NCI-H345 treated with DMSO at 0.1 percent for 48 hours (cell line): ENCODE results near the gene VARS2.
"Not testable (repeated sequence)": the region's sequence is repeated elsewhere in the genome, so short reads cannot be mapped to it uniquely, and the experiment has no call there.

Source experiments
- DNase-seq: peaks from one replicate; lab custom pipeline; 2025; ENCODE audit not compliant: unreplicated experiment; lab: John Stamatoyannopoulos, UW

The VARS2 gene

DNA sequence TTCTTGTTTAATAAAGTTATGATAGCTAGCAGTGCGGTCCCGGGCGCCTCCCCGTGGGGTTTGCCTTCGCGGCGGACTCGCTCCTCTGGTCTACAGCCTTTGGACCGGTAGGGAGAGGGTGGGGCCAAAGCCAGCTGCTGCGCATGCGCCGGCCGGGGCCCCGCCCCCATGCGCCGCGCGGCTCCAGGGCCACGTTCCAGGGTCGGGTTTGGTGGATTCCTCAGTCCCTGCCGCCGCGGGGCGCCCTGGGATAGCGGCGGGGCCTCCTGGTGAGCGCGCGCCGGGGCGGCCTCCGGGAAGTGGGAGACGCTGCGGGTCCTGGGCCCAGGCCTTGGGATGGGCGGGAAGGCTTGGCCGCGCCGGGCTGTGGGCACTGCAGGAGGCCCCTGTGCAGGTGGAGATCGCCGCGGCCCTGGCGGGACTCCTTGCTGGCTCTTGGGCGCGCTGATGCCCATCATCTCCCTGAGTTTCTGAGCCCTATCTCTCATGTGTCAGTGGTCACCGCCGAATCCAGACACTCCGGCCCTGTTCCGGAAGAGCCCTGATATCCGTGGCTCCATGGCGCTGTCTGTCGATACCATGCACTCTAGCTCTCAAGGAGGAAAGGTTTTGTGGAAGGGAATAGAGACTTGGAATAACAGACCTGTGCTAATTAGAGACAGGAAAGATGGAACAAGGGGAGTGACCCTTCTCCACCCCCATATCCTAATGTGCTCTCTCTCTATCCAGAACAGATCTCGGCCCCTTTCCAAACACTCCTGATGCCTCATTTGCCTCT, at the start of gene VARS2:
Gene VARS2, plus strand, starts transcription at position 163 of the 778 bp plus-strand sequence. Its CDS starts 599 bp downstream, at position 762.
- peak; percentile 67 for DNase-seq

DNA sequence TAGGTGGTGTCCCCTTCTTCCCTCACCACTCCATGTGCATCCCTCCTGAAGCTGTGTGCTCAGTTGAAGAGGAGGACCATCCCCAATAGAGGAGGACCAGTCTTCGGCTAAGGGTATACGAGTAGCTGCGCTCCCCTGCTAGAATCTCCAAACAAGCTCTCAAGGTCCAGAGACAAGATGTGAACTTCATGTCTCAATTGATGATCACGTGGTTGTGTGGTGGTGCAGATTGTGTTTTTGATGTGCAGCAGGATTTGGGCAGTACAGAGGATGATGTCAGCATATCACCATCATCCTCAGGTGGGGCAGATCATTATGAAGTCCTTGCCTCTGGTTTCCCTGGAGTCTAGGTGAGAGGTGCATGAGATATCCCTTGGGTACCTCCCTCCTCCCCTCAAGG, 49.7 kb upstream of the VARS2 start:
- DNase-seq: no peak

DNA sequence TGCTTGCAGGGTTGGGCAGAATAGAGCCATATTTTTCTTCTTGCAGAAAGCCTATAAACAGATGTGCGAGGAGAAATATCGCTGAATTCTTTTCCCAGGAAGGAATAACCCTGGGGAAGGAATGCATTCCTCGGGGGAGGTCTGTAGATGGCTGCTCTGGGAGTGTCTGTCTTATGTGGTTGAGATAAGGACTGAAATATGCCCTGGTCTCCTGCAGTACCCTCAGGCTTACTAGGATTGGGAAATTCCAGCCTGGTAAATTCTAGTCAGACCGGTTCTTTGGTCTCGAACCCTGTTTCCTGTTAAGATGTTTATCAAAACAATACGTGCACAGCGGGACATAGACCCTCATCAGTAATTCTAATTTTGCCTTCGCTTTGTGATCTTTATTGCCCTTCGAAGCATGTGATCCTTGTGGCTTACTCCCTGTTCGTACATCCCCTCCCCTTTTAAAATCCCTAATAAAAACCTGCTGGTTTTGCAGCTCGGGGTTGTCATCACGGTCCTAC, 44.7 kb upstream of the VARS2 start:
- not testable (repeated sequence) for DNase-seq

DNA sequence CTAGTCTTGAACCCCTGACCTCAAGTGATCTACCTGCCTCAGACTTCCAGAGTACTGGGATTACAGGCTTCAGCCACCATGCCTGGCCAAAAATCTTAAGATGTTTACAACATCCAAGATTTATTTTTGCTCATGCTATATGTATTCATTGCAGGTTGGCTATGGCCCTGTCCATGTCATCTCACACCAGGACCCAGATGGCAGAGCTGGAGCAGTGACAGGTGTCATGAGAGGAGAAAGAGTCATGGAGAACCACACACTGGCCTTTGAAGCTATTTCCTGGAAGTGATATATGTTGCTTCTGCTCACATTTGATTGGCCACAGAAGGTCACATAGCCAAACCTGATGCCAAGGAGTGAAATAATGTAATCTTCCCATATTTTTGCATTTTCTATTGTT, 43.5 kb upstream of the VARS2 start:
- no peak for DNase-seq

DNA sequence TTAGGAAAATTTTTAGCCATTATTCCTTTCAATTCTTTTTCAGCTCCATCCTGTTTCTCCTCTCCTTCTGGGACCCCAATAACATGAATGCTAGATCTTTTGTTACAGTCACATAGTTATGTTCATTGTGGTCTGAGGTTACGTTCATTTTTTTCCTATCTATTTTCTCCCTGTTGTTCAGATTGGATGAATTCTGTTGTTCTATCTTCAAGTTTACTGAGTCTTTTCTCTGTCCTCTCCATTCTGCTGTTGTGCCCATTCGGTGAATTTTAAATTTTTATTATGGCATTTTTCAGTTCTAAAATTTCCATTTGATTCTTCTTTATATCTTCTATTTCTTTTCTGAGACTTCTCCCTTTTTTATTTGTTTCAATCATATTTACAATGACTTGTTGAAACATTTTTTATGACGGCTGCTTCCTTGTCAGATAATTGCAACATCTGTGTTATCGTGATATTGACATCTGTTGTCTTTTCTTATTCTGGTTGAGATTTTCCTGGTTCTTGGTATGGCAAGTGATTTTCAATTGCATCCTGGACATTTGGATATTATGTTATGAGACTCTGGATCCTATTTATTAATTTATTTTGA, 42.4 kb upstream of the VARS2 start:
- DNase-seq: no peak

DNA sequence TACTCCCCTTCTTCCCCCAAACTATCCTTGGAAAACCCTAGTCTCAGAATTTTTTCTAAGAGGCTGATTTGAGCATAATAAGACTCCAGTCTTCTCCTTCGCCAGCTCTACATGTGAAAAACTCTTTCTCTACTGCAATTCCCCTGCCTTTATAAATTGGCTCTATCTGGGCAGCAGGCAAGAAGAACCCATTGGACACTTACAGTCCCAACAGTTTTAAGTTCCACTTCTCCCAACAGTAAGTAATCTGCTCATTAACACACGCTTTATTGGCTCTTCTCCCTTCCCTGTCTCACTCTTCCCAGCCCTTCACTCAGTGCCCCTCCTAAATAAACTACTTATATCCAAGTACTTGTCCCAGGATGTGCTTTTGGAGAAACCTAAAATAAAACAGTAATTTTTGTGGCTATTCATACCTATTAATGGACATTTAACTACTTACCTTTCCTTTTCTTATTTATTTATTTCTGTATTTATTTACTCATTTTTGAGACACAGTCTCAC, 40.8 kb upstream of the VARS2 start:
- no peak for DNase-seq

DNA sequence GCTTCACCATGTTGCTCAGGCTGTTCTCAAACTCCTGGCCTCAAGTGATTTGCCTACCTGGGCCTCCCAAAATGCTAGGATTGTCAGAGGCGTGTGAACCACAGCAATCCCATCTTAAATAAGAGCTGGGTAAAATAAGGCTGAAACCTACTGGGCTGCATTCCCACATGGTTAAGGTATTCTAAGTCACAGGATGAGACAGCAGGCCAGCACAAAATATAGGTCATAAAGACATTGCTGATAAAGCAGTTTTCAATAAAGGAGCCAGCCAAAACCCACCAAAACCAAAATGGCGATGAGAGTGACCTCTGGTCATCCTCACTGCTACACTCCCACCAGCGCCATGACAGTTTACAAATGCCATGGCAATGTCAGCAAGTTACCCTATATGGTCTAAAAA, 40.2 kb upstream of the VARS2 start:
- DNase-seq: not testable (repeated sequence)

DNA sequence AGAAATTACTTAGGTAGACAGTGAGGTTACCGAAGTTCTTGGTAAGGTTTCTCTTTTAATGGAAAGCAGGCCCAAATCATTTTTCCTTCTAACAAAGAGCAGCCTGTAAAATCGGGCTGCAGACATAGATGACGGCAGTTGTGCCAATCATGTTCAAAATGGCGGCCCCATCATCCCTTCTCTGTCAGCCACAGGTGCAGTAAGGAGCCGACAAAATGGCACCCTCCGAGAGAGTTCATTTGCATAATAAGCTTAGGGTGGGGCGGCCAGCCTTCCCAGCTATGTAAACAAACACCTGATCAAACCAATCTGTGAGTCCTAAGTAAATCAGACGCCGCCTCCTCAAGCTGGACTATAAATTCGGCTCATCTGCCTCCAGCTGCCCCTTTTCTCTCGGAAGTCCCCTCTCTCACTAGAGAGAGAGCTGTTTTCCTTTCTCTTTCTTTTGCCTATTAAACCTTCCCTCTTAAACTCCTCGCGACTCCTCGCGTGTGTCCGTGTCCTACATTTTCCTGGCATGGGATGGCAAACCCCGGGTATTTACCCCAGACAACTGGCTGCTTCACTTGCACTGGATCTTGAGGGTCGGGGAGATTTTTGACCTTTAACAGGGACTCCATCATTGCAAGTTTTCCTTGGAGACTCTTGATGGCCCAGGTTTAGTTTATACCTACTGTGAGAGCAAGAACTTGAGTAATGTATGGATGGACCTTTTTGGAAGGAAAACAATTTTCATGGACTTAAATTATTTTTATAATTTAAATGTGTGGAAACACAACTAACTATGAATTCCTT, 38.6 kb upstream of the VARS2 start:
- no peak for DNase-seq

DNA sequence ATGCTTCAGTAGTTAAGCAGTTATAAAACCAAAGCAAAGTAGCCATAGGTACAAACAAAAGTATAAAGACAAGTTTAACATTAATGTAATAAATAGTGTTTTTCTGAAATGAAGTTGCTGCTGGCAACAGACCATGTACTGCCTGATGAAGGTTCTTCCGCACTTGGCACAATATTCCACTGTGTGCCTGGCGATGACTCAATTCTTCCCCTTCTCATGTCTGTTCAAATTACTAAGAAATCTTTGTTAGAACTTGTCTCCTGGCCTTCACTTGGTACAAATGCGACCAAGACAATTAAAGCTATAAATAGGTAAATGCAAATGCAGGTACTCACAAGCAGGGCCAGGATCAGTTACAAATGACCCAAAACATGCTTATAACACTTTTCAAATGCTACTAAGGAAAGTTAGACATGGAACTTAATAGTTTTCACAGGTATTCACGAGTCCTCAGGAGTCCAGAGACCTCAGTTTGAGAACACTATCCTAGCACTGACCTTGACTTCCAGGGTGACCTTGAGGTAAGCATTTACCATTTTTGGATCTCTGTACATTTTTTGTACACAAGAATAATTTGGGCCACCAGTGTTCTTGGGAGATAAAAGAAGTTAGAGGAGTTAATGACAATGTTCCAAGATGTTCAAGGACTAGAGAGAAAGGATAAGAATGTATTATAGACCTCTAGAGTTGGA, 37.9 kb upstream of the VARS2 start:
- DNase-seq: no peak

DNA sequence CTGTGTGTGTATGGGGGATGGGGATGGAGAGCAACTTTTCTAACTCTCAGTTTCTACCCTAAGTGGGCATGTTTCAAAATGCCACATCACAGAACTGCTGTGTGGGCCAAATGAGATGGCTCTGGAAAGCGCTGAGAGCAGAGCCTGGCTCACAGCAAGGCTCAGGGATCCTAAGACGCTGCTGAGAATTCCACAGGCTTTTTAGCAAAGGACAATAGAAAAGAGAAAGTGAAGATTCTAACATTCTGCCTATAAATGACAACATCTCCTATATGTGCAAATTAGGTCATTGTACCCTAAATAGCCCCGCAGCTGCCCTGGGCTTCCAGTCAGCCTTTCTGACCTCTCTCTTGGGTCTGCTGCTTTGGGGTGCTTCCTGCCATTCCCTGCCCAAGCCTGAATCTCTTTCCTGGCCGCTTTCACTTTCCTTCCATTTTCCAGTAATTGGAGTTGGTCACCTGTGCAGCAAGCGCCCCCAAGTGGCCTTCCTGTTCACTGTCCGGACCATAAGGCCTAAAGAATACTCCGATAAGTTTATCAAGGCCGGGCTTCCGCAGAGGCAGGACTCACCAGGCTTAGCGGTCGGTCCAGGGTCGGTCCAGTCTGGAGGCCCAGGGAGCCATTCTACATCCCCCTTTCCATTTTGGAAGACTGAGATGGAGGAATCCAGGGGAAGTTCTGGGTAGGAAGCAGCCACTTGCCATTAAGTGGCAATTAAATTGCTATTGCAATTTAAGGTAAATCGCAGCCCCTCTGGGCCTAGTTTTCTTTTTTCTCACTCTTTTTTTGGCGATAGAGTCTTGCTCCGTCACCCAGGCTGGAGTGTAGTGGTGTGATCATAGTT, 36.4 kb upstream of the VARS2 start:
- peak; percentile 81 for DNase-seq

DNA sequence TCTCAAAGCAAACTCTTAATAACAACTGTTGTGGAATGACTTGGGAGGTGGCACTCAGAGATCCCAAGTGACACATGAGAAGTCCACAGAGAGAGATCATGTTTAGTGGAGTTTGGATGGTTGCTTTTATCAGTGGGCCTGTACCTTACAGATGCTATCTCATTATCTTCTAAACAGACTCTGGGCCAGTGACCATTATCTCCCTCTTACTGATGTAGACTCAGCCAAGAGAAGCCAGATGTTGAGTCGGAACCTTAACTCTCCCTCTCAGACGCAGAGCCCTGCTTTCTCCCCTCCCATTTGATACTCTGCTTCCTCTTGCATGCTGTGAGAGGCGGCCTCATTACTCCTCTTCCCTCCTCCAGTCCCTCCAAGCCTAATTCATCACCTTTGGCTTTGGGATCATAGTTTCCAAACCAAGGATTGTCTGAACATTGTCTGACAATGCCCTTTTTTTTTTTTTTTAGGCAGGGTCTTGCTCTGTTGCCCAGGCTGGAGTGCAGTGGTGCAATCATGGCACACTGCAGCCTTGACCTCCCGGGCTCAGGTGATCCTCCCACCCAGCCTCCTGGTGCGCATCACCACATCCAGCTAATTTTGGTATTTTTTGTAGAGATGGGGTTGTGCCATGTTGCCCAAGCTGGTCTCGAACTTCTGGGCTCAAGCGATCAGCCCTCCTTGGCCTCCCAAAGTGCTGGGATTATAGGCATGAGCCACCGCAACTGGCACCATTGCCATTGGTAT, 34.2 kb upstream of the VARS2 start:
- DNase-seq: no peak

DNA sequence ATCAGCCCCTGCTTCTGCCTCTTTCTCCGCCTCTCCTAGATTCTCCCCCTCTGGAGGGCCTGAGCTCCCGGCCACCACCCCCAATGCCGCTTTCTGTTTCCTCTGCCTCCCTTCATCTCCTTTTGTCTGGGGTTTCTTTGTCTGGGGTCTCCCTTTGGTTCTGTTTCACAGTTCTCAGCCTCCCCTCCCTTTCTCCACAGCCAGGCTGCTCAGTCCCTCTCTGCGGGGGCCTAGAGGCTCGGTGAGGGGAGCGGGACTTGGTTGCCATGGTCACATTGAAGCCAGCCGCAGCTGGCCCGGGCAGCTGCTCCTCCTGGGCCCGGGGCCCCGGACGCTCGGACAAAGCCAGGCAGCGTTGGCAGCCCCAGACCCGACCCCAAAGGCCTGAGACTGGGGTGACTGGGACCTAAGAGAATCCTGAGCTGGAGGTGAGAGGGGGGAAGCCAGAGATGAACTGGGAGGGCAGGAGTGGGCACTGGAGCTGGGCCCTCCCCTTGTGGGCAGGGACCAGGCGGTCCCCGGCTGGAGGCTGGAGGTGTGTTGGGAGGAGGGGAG, 33.3 kb upstream of the VARS2 start:
- peak; percentile 13 for DNase-seq

DNA sequence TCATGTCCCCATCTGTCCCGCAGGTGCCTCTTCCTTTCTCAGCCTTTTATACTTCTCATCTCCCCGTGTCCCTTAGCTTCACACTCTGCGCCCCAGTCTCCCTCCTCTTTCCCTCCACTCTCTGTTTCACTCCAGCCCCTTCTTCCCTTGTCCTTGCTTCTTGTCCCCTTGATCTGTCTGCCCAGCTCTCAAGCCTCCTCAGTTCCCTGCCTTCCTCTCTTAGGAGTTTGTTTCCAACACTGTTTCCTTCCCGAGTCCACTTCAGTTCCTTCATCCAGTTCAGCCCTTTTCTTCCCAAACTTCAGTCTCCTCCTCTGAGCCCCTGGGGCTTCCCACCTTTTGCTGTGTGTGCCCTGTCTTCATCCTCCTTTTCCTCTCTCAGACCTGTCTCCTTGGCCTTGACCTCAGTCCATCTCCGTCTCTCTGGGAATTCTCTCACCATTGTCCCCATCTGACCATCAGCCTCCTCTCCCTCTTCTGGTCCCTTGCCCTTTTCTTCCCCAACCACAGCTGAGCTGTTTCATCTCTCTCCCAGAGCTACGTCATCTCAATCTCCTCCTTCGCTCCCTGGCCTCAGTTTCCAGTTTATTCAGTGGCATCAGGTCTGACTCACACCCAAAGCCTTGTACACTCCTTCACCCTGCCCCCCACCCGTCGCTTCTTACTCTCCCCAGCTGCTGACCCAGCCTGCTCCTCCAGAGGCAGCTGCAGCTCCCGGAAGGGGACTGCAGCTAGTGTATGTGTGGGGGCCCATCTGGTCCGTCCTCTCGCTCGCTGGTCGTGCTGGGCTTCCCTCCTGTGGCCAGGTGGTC, 32.4 kb upstream of the VARS2 start:
- no peak for DNase-seq

DNA sequence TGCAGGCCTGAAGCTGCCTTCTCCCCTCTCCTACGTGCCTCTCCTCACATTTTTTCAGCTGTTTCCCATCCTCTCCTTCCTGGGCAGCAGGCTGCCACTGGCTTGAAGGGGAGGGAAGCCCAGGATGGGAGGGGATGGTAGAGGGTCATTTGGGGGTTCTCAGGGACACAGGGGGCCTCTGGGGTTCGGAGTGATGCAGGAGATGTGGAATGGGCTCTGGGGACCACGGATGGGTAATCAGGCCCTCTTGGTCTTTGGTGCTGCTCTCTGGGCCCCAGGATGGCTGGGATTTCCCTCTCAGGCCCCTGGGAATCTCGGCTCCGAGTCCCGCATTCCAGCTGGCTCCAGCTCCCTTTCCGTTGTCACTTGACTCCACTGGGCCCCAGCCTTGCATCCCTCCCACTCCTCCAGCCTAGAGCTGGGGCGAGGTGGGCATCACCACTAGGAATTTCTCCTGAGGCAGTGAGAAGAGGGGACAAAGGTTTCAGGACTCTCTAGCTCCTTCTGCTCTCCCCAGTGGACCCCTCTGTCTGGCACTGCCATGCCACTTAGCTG, 31.8 kb upstream of the VARS2 start:
- DNase-seq: no peak

DNA sequence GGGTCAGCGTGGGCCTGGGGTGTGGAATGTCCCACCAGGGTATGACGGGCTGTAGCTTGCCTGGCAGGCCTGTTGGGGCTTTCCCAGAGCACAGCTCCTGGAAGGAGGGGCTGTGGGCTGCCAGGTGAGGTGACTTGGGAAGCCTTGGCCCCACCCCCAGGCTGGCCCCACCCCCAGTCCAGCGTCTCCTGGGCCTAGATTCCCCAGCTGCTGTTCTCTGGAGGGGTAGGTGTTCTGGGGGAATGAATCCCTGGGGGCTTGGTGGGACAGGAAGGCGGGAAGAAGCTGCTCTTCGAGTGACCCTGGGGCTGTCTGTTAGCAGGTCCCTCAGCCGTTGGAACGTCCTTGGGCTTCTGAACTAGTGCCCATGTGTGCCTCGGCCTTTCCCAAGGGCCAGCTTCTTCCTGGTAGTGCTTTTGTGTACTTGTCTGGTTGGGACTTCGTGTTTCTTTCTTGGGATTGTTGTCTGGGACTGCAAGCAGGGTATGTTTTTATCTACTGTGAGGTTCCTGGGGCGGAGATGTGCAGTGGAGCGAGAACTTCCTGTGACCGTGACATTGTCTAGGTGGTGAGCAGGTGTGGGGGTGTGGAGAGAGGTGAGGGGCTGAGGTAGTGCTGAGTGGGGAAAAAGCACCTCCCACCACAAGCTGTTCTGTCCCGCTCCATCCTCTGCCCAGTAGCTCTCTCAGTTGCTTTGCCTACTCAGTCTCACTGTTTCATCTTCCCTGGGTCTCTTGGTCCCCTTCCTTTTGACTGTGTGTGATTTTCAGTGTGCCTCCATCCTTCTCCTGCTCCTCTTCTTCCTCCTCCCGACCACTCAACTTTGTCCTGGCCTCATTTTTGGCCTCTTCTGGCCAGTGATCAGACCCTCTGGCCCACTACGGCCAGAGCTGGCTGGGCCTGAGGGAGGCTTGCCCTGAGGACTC, 31.0 kb upstream of the VARS2 start:
- peak; percentile 58 for DNase-seq

DNA sequence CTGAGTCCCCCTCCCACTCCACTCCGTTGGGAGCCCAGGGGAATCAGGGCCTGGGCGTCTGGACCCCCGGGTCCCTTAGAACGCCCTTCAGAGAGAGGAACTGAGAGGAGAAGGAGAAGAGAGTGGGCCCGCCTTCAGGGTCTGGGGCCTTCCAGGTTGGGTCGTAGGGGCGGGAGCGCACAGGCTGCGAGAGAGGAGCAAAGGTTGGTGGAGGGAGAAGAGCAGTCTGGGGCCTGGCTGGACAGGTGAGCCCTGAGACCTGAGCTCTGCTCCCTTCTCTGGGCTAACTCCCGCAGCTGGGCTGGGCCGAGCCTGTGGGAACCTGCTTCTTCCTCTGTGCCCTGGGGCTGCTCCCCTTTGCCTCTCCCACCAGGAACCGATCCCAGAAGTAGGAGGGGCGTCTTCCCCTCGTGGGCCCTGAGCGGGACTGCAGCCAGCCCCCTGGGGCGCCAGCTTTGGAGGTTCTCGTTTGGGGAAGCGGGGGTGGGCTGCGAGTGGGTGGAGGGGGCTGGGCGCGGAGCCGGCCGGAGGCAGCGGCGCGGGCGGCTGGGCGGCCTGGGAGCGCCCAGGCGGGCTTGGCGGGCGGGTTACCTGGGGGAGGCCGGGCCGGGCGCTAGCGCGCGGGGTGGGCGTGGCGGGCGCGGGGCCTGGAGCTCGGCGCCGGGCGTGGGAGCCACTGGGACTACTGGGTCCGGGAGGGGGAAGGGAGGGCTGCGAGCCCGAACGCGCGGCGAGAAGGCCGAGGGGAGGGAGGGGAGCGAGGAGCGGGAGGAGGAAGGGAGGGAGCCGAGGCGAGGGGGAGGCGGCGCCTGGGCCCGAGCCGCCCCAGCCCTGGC, 30.1 kb upstream of the VARS2 start, which contains the start of gene DDR1:
Gene DDR1, plus strand, starts transcription at position 835 of the 836 bp plus-strand sequence. CDS start 4,211 bp downstream, outside the sequence.
- peak; percentile 42 for DNase-seq
